GM23338 (cell line): ENCODE results near the gene ZNF358. TPM values are rescaled to one million over a fixed set of nuclear protein-coding genes. Genes with fewer than 3 reads are reported as not detected.

Experiments used
- ATAC-seq: fragments of 200-7000 bp; cut with Tn5 transposase; 3 replicates; pipeline ENCODE4 v1.9.1; 2020
- DNase-seq: peaks from one replicate; pipeline ENCODE4 v3.0.0-alpha.2; 2015; ENCODE audit warnings: low spot score
- H2AFZ ChIP-seq: fragments of 200-600 bp; sonication (generic); 2 replicates; pipeline ENCODE4 v1.8.0; 2016; ENCODE audit warnings: antibody characterized with exemption, mild to moderate bottlenecking, moderate library complexity
- H3F3A ChIP-seq: fragments of 200-600 bp; sonication (generic); replicated peaks from 2 replicates; pipeline ENCODE4 v1.8.0; 2017; ENCODE audit warnings: antibody characterized with exemption, mixed run types, low read depth
- H3K27ac ChIP-seq: fragments of 200-600 bp; sonication (generic); 2 replicates; pipeline ENCODE4 v1.6.1; 2016; ENCODE audit warnings: low read depth
- H3K27me3 ChIP-seq: fragments of 200-600 bp; sonication (generic); 2 replicates; pipeline ENCODE4 v1.8.0; 2016; ENCODE audit warnings: mild to moderate bottlenecking, mixed run types, moderate library complexity; ENCODE audit not compliant: insufficient read depth
- H3K36me3 ChIP-seq: fragments of 200-600 bp; sonication (generic); 2 replicates; pipeline ENCODE4 v1.8.0; 2016; ENCODE audit warnings: mild to moderate bottlenecking; ENCODE audit not compliant: insufficient read depth
- H3K4me1 ChIP-seq: fragments of 200-600 bp; sonication (generic); 2 replicates; pipeline ENCODE4 v1.8.0; 2016; ENCODE audit warnings: mild to moderate bottlenecking, moderate library complexity; ENCODE audit not compliant: insufficient read depth
- H3K4me2 ChIP-seq: fragments of 200-600 bp; sonication (generic); 2 replicates; pipeline ENCODE4 v1.7.1; 2017; ENCODE audit warnings: mixed run types
- H3K4me3 ChIP-seq: fragments of 200-600 bp; sonication (generic); 2 replicates; pipeline ENCODE4 v1.6.1; 2016; ENCODE audit warnings: mixed run types
- H3K79me2 ChIP-seq: fragments of 200-600 bp; sonication (generic); replicated peaks from 2 replicates; pipeline ENCODE4 v1.8.0; 2017; ENCODE audit warnings: mild to moderate bottlenecking; ENCODE audit not compliant: insufficient read depth
- H3K9me2 ChIP-seq: fragments of 200-600 bp; sonication (generic); 2 replicates; pipeline ENCODE4 v1.8.0; 2017; ENCODE audit not compliant: insufficient read depth
- H4K20me1 ChIP-seq: fragments of 200-600 bp; sonication (generic); replicated peaks from 2 replicates; pipeline ENCODE4 v1.8.0; 2017; ENCODE audit warnings: mild to moderate bottlenecking; ENCODE audit not compliant: insufficient read depth
- H3K27ac Mint-ChIP-seq: 2 replicates; pipeline ENCODE4 v1.8.0; 2020; ENCODE audit warnings: inconsistent platforms, mild to moderate bottlenecking, moderate library complexity, mixed read lengths
- H3K27me3 Mint-ChIP-seq: 3 replicates; pipeline ENCODE4 v1.8.0; 2022; ENCODE audit warnings: low read depth, mild to moderate bottlenecking, moderate library complexity, mixed read lengths, inconsistent platforms; ENCODE audit not compliant: insufficient read depth, poor library complexity
- H3K36me3 Mint-ChIP-seq: 3 replicates; pipeline ENCODE4 v1.8.0; 2021; ENCODE audit warnings: low read depth, mild to moderate bottlenecking, inconsistent platforms, moderate library complexity, mixed read lengths
- H3K4me1 Mint-ChIP-seq: 3 replicates; pipeline ENCODE4 v1.8.0; 2020; ENCODE audit warnings: mild to moderate bottlenecking, inconsistent platforms, mixed read lengths
- H3K4me3 Mint-ChIP-seq: 3 replicates; pipeline ENCODE4 v1.8.0; 2021; ENCODE audit warnings: moderate library complexity, mild to moderate bottlenecking, inconsistent platforms, mixed read lengths
- H3K9me3 Mint-ChIP-seq: 3 replicates; pipeline ENCODE4 v1.8.0; 2020; ENCODE audit warnings: moderate library complexity, mild to moderate bottlenecking, inconsistent platforms, mixed read lengths
- CREB1 ChIP-seq: fragments of 250-450 bp; sonication (Bioruptor Pico); IDR thresholded peaks from 2 replicates; pipeline ENCODE4 v1.5.0; 2020; ENCODE audit warnings: low read depth, mild to moderate bottlenecking, moderate library complexity
- CTCF ChIP-seq, 2 experiments: fragments of 200-600 bp in 1 of 2; sonication (generic) in 1 of 2; conservative IDR thresholded peaks; 2 replicates each; pipeline versions ENCODE4 v1.5.1 to v1.6.1; 2016 to 2017; ENCODE audit warnings: antibody characterized with exemption in 2 of 2, low read depth in 2 of 2, mild to moderate bottlenecking in 2 of 2, moderate library complexity in 1 of 2
- EZH2 ChIP-seq: fragments of 200-600 bp; sonication (generic); IDR thresholded peaks from one replicate; pipeline ENCODE4 v1.8.0; 2017; ENCODE audit warnings: antibody characterized with exemption, mild to moderate bottlenecking, low read depth; ENCODE audit not compliant: unreplicated experiment
- EZH2phosphoT487 ChIP-seq: fragments of 200-600 bp; sonication (generic); IDR thresholded peaks from one replicate; pipeline ENCODE4 v1.8.1; 2018; ENCODE audit warnings: antibody characterized with exemption; ENCODE audit not compliant: unreplicated experiment
- JUNB ChIP-seq: IDR thresholded peaks from one replicate; pipeline ENCODE4 v1.6.1; 2016; ENCODE audit warnings: antibody characterized with exemption; ENCODE audit not compliant: unreplicated experiment
- NANOG ChIP-seq: IDR thresholded peaks from 2 replicates; pipeline ENCODE4 v1.6.1; 2016; ENCODE audit warnings: antibody characterized with exemption, borderline replicate concordance
- POLR2AphosphoS5 ChIP-seq: IDR thresholded peaks from 2 replicates; pipeline ENCODE4 v1.6.1; 2016; ENCODE audit warnings: antibody characterized with exemption, low read depth
- STAT1 ChIP-seq: IDR thresholded peaks from one replicate; pipeline ENCODE4 v1.6.1; 2016; ENCODE audit warnings: antibody characterized with exemption; ENCODE audit not compliant: unreplicated experiment
- ZNF114 ChIP-seq: fragments of 250-450 bp; sonication (Bioruptor Pico); IDR thresholded peaks from 2 replicates; pipeline ENCODE4 v1.5.0; 2020; ENCODE audit warnings: mild to moderate bottlenecking, moderate library complexity
- ZNF331 ChIP-seq: fragments of 250-450 bp; sonication (Bioruptor Pico); IDR thresholded peaks from 2 replicates; pipeline ENCODE4 v1.5.0; 2020; ENCODE audit warnings: low read depth, mild to moderate bottlenecking, moderate library complexity
- polyA plus RNA-seq: library from polyadenylated mRNA; unstranded; fragments of >200 nt; fragmentation: Nextera tagmentation; extraction: Ambion mirVana; gene quantifications from 2 replicates; pipeline ENCODE4 v1.2.1, GENCODE V29; 2016
- total RNA-seq: library from RNA; depleted of rRNA; stranded (reverse); fragments of >200 nt; shearing (Covaris generic); gene quantifications from 2 replicates; pipeline ENCODE4 v1.2.3, GENCODE V29; 2014
- TF ChIP-seq, protein P1 (sequence below): IDR thresholded peaks from 2 replicates; pipeline ENCODE4 v1.6.1; 2016; ENCODE audit warnings: antibody characterized with exemption
- TF ChIP-seq, protein P2 (sequence below): IDR thresholded peaks from one replicate; pipeline ENCODE4 v1.6.1; 2018; ENCODE audit warnings: antibody characterized with exemption; ENCODE audit not compliant: unreplicated experiment

The ZNF358 gene
- total and polyA plus RNA-seq, 2 experiments from 2014 or later: 23.8 to 52.9 TPM

DNA sequence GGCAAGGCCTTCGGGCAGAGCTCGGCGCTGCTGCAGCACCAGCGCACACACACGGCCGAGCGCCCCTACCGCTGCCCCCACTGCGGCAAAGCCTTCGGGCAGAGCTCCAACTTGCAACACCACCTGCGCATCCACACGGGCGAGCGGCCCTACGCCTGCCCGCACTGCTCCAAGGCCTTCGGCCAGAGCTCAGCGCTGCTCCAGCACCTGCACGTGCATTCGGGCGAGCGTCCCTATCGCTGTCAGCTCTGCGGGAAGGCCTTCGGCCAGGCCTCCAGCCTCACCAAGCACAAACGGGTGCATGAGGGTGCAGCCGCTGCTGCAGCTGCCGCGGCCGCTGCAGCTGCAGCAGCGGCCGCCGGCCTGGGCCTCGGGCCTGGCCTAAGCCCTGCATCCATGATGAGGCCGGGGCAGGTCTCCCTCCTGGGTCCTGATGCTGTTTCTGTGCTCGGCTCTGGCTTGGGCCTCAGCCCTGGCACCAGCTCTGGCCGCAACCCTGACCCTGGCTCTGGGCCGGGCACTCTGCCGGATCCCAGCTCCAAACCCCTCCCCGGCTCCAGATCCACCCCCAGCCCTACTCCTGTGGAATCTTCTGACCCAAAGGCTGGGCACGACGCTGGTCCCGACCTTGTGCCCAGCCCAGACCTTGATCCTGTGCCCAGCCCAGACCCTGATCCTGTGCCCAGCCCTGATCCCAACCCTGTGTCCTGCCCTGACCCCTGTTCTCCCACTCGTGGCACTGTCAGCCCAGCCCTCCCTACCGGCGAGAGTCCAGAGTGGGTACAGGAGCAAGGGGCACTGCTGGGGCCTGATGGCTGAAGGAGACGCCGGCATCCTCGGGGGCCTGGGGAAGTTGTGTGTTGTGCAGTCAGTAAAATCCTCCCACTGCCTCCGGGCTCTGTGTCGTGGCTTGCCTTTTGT, 4.5 kb downstream of the ZNF358 start:
- Histone ChIP-seq H3K4me1 (peaks cover 26% of the 10 kb centered on the region), H2AFZ (no peak overlapping the region), H3K79me2 (peaks cover 5% of the 10 kb centered on the region), H3K4me2 (no peak overlapping the region), H4K20me1 (no peaks in the 10 kb centered on the region), H3K36me3 (no peaks in the 10 kb centered on the region), H3K9me2 (no peaks in the 10 kb centered on the region), H3K27ac (no peak overlapping the region), H3K4me3 (no peak overlapping the region), H3K27me3 (no peaks in the 10 kb centered on the region), H3F3A (no peaks in the 10 kb centered on the region; the same call in 1 of the 2 replicates)
- peaks cover 14% of the 10 kb centered on the region for H3K27me3 Mint-ChIP-seq
- DNase-seq (no peak), ATAC-seq (no peak)
- H3K27ac Mint-ChIP-seq: no peak overlapping the region
- H3K9me3 Mint-ChIP-seq: peaks cover 3% of the 10 kb centered on the region; the same call in 2 of the 3 replicates
- H3K4me3 Mint-ChIP-seq: no peak overlapping the region
- H3K36me3 Mint-ChIP-seq: peaks cover 16% of the 10 kb centered on the region; the same call in 2 of the 3 replicates
- H3K4me1 Mint-ChIP-seq: peaks cover 17% of the 10 kb centered on the region
- TF ChIP-seq POLR2AphosphoS5 (no peak), NANOG (no peak), CREB1 (CRISPR knock-in tag) (no peak), JUNB (no peak), CTCF (conservative IDR thresholded peaks at IDR 0.05; ENCODE audit: low read depth in 2 of 2) (no peak), ZNF114 (no peak), EZH2 (no peak), EZH2phosphoT487 (no peak)

DNA sequence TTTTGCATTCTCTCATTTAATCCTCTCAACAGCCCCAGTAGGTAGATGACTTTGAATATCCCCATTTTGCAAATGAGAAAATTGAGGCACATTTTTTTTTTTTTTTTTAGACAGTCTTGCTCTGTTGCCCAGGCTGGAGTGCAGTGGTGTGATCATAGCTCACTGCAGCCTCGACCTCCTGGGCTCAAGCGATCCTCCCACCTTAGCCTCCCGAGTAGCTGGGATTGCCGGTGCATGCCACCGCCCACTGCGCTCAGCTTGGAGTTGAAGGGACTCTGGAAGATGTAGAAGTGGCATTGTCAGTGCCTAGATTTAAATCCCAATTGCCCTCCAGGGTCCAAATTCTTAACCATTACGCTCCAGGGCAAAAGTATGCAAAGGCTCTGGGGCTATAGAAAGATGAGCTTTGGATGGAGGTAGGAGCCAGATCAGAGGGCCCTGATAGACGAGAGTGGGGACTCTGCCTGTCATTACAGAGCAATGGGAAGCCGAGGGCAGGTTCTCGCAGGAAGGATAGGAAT, 5.7 kb downstream of the ZNF358 start:
- ATAC-seq: peak; percentile 33
- H3K4me2 ChIP-seq: peak overlapping the region; percentile 91
- Mint-ChIP-seq H3K4me1 (peaks cover 13% of the 10 kb centered on the region), H3K27me3 (peaks cover 11% of the 10 kb centered on the region), H3K27ac (peak overlapping the region; percentile 25), H3K36me3 (peaks cover 16% of the 10 kb centered on the region; the same call in 2 of the 3 replicates), H3K9me3 (no peaks in the 10 kb centered on the region; the same call in 2 of the 3 replicates), H3K4me3 (peak overlapping the region; percentile 72)
- peaks cover 5% of the 10 kb centered on the region for H3K79me2 ChIP-seq
- no peaks in the 10 kb centered on the region for H3K27me3 ChIP-seq
- peaks cover 21% of the 10 kb centered on the region for H3K4me1 ChIP-seq
- TF ChIP-seq CREB1 (CRISPR knock-in tag) (no peak), ZNF114 (no peak), CTCF (conservative IDR thresholded peaks at IDR 0.05; ENCODE audit: low read depth in 2 of 2) (no peak), POLR2AphosphoS5 (no peak), EZH2 (no peak), EZH2phosphoT487 (no peak), NANOG (no peak), STAT1 (no peak), ZNF331 (CRISPR knock-in tag) (no peak)
- TF ChIP-seq, protein P1, sequence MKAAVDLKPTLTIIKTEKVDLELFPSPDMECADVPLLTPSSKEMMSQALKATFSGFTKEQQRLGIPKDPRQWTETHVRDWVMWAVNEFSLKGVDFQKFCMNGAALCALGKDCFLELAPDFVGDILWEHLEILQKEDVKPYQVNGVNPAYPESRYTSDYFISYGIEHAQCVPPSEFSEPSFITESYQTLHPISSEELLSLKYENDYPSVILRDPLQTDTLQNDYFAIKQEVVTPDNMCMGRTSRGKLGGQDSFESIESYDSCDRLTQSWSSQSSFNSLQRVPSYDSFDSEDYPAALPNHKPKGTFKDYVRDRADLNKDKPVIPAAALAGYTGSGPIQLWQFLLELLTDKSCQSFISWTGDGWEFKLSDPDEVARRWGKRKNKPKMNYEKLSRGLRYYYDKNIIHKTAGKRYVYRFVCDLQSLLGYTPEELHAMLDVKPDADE: no peak
- TF ChIP-seq, protein P2, sequence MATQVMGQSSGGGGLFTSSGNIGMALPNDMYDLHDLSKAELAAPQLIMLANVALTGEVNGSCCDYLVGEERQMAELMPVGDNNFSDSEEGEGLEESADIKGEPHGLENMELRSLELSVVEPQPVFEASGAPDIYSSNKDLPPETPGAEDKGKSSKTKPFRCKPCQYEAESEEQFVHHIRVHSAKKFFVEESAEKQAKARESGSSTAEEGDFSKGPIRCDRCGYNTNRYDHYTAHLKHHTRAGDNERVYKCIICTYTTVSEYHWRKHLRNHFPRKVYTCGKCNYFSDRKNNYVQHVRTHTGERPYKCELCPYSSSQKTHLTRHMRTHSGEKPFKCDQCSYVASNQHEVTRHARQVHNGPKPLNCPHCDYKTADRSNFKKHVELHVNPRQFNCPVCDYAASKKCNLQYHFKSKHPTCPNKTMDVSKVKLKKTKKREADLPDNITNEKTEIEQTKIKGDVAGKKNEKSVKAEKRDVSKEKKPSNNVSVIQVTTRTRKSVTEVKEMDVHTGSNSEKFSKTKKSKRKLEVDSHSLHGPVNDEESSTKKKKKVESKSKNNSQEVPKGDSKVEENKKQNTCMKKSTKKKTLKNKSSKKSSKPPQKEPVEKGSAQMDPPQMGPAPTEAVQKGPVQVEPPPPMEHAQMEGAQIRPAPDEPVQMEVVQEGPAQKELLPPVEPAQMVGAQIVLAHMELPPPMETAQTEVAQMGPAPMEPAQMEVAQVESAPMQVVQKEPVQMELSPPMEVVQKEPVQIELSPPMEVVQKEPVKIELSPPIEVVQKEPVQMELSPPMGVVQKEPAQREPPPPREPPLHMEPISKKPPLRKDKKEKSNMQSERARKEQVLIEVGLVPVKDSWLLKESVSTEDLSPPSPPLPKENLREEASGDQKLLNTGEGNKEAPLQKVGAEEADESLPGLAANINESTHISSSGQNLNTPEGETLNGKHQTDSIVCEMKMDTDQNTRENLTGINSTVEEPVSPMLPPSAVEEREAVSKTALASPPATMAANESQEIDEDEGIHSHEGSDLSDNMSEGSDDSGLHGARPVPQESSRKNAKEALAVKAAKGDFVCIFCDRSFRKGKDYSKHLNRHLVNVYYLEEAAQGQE: no peak
- no peaks in the 10 kb centered on the region for H3K9me2 ChIP-seq
- no peak overlapping the region; the same call in 1 of the 2 replicates for H3K27ac ChIP-seq
- H2AFZ ChIP-seq: no peak overlapping the region
- DNase-seq: peak; percentile 41
- no peaks in the 10 kb centered on the region; the same call in 1 of the 2 replicates for H3F3A ChIP-seq
- no peaks in the 10 kb centered on the region for H3K36me3 ChIP-seq
- no peaks in the 10 kb centered on the region for H4K20me1 ChIP-seq
- peak overlapping the region; percentile 87 for H3K4me3 ChIP-seq
